Measurements from ENCODE around the gene JAZF1.

- no peak for TF ChIP-seq CTCF (IDR thresholded peaks at IDR 0.05; ENCODE audit: insufficient read depth, low read length, poor library complexity, severe bottlenecking)
- TF ChIP-seq EZH2phosphoT487 (conservative IDR thresholded peaks at IDR 0.05; ENCODE audit: low read length): no peak
Observed at GRCh38 chr7:27846388-27846787, 334.2 kb downstream of the JAZF1 start.

Measured in SU-DHL-6 (cell line).